GM12878 (cell line): Measurements from ENCODE around the gene SULT2B1.

Experiments used
- CEBPB ChIP-seq, 2 experiments: fragments of 150-350 bp in 1 of 2; IDR thresholded peaks; 2 replicates each; pipeline ENCODE4 v1.6.1; 2012 to 2014; ENCODE audit warnings: low read depth in 2 of 2, low read length in 2 of 2, borderline replicate concordance in 1 of 2, inconsistent platforms in 1 of 2
- JUNB ChIP-seq: IDR thresholded peaks from 2 replicates; pipeline ENCODE4 v1.6.1; 2016; ENCODE audit warnings: antibody characterized with exemption, mild to moderate bottlenecking
- SUPT20H ChIP-seq: IDR thresholded peaks from 2 replicates; pipeline ENCODE4 v1.6.1; 2011; ENCODE audit warnings: low read depth, mild to moderate bottlenecking, low read length, moderate library complexity, borderline replicate concordance; ENCODE audit not compliant: control insufficient read depth
- WRNIP1 ChIP-seq: IDR thresholded peaks from 2 replicates; pipeline ENCODE4 v1.6.1; 2011; ENCODE audit warnings: low read depth, low read length, improper control_type of control experiment, borderline replicate concordance
- TF ChIP-seq, protein P1 (sequence below): fragments of 450-650 bp; IDR thresholded peaks from 2 replicates; pipeline ENCODE4 v1.6.1; 2017; ENCODE audit warnings: antibody characterized with exemption, mild to moderate bottlenecking, moderate library complexity
- TF ChIP-seq, protein P2 (sequence below), 3 experiments: IDR thresholded peaks in 2 of 3; conservative IDR thresholded peaks in 1 of 3; 2 replicates each; pipeline ENCODE4 v1.5.1; 2011; ENCODE audit warnings: low read depth in 3 of 3, low read length in 3 of 3, mild to moderate bottlenecking in 3 of 3, control low read depth in 2 of 3, moderate library complexity in 2 of 3, inconsistent platforms in 1 of 3, mixed read lengths in 1 of 3; ENCODE audit not compliant: control insufficient read depth in 2 of 3, insufficient read depth in 1 of 3; ENCODE audit errors: extremely low read depth in 1 of 3
- TF ChIP-seq, protein P3 (sequence below): IDR thresholded peaks from 2 replicates; pipeline ENCODE4 v1.6.1; 2012; ENCODE audit warnings: low read depth, low read length, improper control_type of control experiment

DNA sequence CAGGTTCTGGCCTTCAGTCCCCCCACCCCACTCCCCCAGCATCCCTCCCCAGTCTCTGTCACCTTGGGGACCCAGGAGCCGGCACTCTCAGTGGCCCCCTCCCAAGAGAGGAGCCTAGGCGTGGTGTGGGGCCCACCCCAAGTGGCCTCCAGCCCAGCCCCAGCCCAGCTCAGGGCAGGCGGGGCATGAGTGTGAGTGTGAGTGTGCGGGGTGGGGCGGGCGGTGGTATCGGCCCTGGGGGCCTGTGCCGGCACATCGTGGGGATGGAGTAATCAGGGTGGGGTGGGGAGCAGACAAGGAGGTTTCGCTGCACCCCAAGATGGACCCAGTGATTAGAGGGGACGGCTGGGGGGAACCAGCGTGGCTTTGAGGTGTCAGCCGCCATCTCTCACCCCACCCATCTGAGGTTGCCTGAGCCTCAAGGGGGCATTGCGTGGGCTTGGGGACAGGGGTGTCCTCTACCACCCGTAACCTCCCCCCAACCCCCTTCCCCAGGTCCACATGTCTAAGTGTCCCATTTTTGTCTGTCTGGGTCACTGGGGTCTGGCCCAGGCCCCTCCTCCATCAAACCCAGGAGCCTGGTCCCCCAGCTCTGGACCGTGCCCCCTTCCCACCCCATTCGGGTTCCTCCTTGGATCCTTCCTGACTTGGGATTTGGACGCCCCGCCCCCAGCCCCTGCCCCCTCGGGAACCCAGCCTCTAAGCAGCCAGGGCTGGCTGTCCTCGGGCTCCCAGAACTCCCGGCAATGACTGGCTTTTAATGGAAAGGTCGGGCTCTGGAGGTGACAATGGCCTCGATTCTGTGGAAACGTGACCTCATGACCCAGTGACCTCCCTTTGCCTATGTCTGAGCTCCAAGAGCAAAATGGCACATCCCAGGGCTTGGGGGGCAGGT lies 6.9 kb upstream of the SULT2B1 start:
- TF ChIP-seq, protein P1, sequence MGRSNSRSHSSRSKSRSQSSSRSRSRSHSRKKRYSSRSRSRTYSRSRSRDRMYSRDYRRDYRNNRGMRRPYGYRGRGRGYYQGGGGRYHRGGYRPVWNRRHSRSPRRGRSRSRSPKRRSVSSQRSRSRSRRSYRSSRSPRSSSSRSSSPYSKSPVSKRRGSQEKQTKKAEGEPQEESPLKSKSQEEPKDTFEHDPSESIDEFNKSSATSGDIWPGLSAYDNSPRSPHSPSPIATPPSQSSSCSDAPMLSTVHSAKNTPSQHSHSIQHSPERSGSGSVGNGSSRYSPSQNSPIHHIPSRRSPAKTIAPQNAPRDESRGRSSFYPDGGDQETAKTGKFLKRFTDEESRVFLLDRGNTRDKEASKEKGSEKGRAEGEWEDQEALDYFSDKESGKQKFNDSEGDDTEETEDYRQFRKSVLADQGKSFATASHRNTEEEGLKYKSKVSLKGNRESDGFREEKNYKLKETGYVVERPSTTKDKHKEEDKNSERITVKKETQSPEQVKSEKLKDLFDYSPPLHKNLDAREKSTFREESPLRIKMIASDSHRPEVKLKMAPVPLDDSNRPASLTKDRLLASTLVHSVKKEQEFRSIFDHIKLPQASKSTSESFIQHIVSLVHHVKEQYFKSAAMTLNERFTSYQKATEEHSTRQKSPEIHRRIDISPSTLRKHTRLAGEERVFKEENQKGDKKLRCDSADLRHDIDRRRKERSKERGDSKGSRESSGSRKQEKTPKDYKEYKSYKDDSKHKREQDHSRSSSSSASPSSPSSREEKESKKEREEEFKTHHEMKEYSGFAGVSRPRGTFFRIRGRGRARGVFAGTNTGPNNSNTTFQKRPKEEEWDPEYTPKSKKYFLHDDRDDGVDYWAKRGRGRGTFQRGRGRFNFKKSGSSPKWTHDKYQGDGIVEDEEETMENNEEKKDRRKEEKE, result no peak
- TF ChIP-seq, protein P2, sequence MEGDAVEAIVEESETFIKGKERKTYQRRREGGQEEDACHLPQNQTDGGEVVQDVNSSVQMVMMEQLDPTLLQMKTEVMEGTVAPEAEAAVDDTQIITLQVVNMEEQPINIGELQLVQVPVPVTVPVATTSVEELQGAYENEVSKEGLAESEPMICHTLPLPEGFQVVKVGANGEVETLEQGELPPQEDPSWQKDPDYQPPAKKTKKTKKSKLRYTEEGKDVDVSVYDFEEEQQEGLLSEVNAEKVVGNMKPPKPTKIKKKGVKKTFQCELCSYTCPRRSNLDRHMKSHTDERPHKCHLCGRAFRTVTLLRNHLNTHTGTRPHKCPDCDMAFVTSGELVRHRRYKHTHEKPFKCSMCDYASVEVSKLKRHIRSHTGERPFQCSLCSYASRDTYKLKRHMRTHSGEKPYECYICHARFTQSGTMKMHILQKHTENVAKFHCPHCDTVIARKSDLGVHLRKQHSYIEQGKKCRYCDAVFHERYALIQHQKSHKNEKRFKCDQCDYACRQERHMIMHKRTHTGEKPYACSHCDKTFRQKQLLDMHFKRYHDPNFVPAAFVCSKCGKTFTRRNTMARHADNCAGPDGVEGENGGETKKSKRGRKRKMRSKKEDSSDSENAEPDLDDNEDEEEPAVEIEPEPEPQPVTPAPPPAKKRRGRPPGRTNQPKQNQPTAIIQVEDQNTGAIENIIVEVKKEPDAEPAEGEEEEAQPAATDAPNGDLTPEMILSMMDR (IDR thresholded peaks at IDR 0.05 in 2 of 3, conservative IDR thresholded peaks at IDR 0.05 in 1 of 3; ENCODE audit: control insufficient read depth in 2 of 3, extremely low read depth in 1 of 3, insufficient read depth in 1 of 3, low read depth in 3 of 3, low read length in 3 of 3), result no peak
- no peak for TF ChIP-seq WRNIP1
- no peak for TF ChIP-seq JUNB
- no peak for TF ChIP-seq CEBPB (IDR thresholded peaks at IDR 0.05; ENCODE audit: borderline replicate concordance in 1 of 2, low read depth in 2 of 2, low read length in 2 of 2)
- no peak for TF ChIP-seq SUPT20H
- TF ChIP-seq, protein P3, sequence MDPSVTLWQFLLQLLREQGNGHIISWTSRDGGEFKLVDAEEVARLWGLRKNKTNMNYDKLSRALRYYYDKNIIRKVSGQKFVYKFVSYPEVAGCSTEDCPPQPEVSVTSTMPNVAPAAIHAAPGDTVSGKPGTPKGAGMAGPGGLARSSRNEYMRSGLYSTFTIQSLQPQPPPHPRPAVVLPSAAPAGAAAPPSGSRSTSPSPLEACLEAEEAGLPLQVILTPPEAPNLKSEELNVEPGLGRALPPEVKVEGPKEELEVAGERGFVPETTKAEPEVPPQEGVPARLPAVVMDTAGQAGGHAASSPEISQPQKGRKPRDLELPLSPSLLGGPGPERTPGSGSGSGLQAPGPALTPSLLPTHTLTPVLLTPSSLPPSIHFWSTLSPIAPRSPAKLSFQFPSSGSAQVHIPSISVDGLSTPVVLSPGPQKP, result no peak
